Mesenteric fat pad (tissue), 1 donor: ENCODE measurements around the gene CST5. TPM values are rescaled to one million over a fixed set of nuclear protein-coding genes. Genes with fewer than 3 reads are reported as not detected.
"Not testable (repeated sequence)": the region's sequence is repeated elsewhere in the genome, so short reads cannot be mapped to it uniquely, and the experiment has no call there.

Experiments used
- DNase-seq: peaks from one replicate; pipeline ENCODE4 v3.0.0-alpha.2; 2020; ENCODE audit warnings: low spot score
- total RNA-seq: library from RNA; stranded (reverse); fragmentation: NEBNext Ultra II Directional; extraction: Animal tissue kit (Norgen Biotek cat#: 25700); gene quantifications from one replicate; pipeline ENCODE4 v1.2.1, GENCODE V29; 2021
- donor health status: DM: yes; HTN: yes; CAD: no.

CST5 gene
- total RNA-seq, 1 donor from 2014 or later: not detected

GRCh38 chr20:23890867-23891266 is 11.3 kb upstream of the CST5 start:
- not testable (repeated sequence) for DNase-seq

GRCh38 chr20:23889775-23890187 is 10.2 kb upstream of the CST5 start:
- DNase-seq: no peak

GRCh38 chr20:23887856-23888255 is 8.3 kb upstream of the CST5 start:
- DNase-seq: no peak

- DNase-seq: no peak
These were observed 5.2 kb upstream of the CST5 start for GRCh38 chr20:23884771-23885162.

GRCh38 chr20:23884136-23884770 is 4.7 kb upstream of the CST5 start:
- DNase-seq: no peak

- DNase-seq: no peak
These were observed 1.8 kb upstream of the CST5 start for GRCh38 chr20:23881371-23881770.

- no peak for DNase-seq
These were observed 869 bp upstream of the CST5 start for GRCh38 chr20:23880417-23880816.

GRCh38 chr20:23879811-23880374 is 345 bp upstream of the CST5 start:
- DNase-seq: no peak

- no peak for DNase-seq
These were observed 761 bp downstream of the CST5 start for GRCh38 chr20:23878787-23879186.

- DNase-seq: not testable (repeated sequence)
These were observed 1.5 kb downstream of the CST5 start for GRCh38 chr20:23878016-23878542.

- no peak for DNase-seq
These were observed 2.0 kb downstream of the CST5 start for GRCh38 chr20:23877524-23877923.

- DNase-seq: no peak
These were observed 3.8 kb downstream of the CST5 start for GRCh38 chr20:23875606-23876237.

- no peak for DNase-seq
These were observed 4.8 kb downstream of the CST5 start for GRCh38 chr20:23874747-23875146.

- DNase-seq: no peak
These were observed 6.1 kb downstream of the CST5 start for GRCh38 chr20:23873370-23874015.

GRCh38 chr20:23872065-23872464 is 7.5 kb downstream of the CST5 start:
- no peak for DNase-seq

- DNase-seq: no peak
These were observed 9.1 kb downstream of the CST5 start for GRCh38 chr20:23870461-23870860.

- DNase-seq: no peak
These were observed 10.0 kb downstream of the CST5 start for GRCh38 chr20:23869520-23869919.

- no peak for DNase-seq
These were observed 11.2 kb downstream of the CST5 start for GRCh38 chr20:23868321-23868720.

GRCh38 chr20:23867152-23867776 is 12.3 kb downstream of the CST5 start:
- DNase-seq: no peak

GRCh38 chr20:23860771-23861170 is 18.8 kb downstream of the CST5 start:
- not testable (repeated sequence) for DNase-seq

GRCh38 chr20:23857962-23858595 is 21.5 kb downstream of the CST5 start:
- no peak for DNase-seq
